IgD-negative memory B cell (primary cell): Measurements from ENCODE around the gene OGFOD3. TPM values are rescaled to one million over a fixed set of nuclear protein-coding genes. Genes with fewer than 3 reads are reported as not detected.
"Not testable (repeated sequence)": the region's sequence is repeated elsewhere in the genome, so short reads cannot be mapped to it uniquely, and the experiment has no call there.

ENCODE experiments used
- H3K27ac Mint-ChIP-seq, 3 donors: one replicate each; pipeline ENCODE4 v1.8.0; 2020 to 2022; ENCODE audit warnings: mild to moderate bottlenecking in 3 of 3, mixed read lengths in 3 of 3, moderate library complexity in 1 of 3
- H3K27me3 Mint-ChIP-seq: one replicate; pipeline ENCODE4 v1.8.0; 2021; ENCODE audit warnings: mixed read lengths
- H3K36me3 Mint-ChIP-seq: one replicate; pipeline ENCODE4 v1.8.0; 2020; ENCODE audit warnings: mild to moderate bottlenecking, mixed read lengths
- H3K4me1 Mint-ChIP-seq, 3 donors: one replicate each; pipeline ENCODE4 v1.8.0; 2020 to 2022; ENCODE audit warnings: mixed read lengths in 3 of 3, mild to moderate bottlenecking in 1 of 3
- H3K4me3 Mint-ChIP-seq, 4 donors: one replicate each; pipeline ENCODE4 v1.8.0; 2020 to 2022; ENCODE audit warnings: mild to moderate bottlenecking in 4 of 4, mixed read lengths in 4 of 4, moderate library complexity in 3 of 4
- H3K9me3 Mint-ChIP-seq, 3 donors: one replicate each; pipeline ENCODE4 v1.8.0; 2020 to 2021; ENCODE audit warnings: mixed read lengths in 3 of 3, mild to moderate bottlenecking in 1 of 3
- polyA plus RNA-seq: library from polyadenylated mRNA; unstranded; fragments of 300-500 nt; fragmentation: Illumina TruSeq; gene quantifications from one replicate; pipeline ENCODE4 v1.2.3, GENCODE V29; 2021

OGFOD3 gene
- polyA plus RNA-seq, 1 donor from 2014 or later, result 33.2 TPM

- not testable (repeated sequence) for H3K36me3 Mint-ChIP-seq, H3K4me1 Mint-ChIP-seq, H3K4me3 Mint-ChIP-seq, H3K27ac Mint-ChIP-seq, H3K9me3 Mint-ChIP-seq
- peaks cover 23% of the 10 kb centered on the region for H3K27me3 Mint-ChIP-seq
Observed at GRCh38 chr17:82347994-82348393, 70.4 kb downstream of the OGFOD3 start.

- Mint-ChIP-seq H3K4me3 (no peak overlapping the region), H3K36me3 (no peaks in the 10 kb centered on the region), H3K27me3 (peaks cover 21% of the 10 kb centered on the region), H3K27ac (no peak overlapping the region), H3K9me3 (peaks cover 0 to 2% (median 0%) of the 10 kb centered on the region in 3 donors), H3K4me1 (peaks cover 1 to 4% (median 2%) of the 10 kb centered on the region in 3 donors)
Observed at GRCh38 chr17:82346342-82347300, 71.8 kb downstream of the OGFOD3 start.

- Mint-ChIP-seq H3K36me3 (no peaks in the 10 kb centered on the region), H3K27ac (no peak overlapping the region), H3K4me3 (no peak overlapping the region), H3K27me3 (peaks cover 12% of the 10 kb centered on the region), H3K4me1 (peaks cover 0 to 4% (median 2%) of the 10 kb centered on the region in 3 donors), H3K9me3 (peaks cover 0 to 3% (median 2%) of the 10 kb centered on the region in 3 donors)
Observed at GRCh38 chr17:82345151-82345976, 73.0 kb downstream of the OGFOD3 start.

- H3K27me3 Mint-ChIP-seq, result peaks cover 10% of the 10 kb centered on the region
- no peak overlapping the region for H3K27ac Mint-ChIP-seq
- no peaks in the 10 kb centered on the region for H3K36me3 Mint-ChIP-seq
- H3K4me3 Mint-ChIP-seq, result no peak overlapping the region
- H3K9me3 Mint-ChIP-seq, result peaks cover 0 to 3% (median 2%) of the 10 kb centered on the region in 3 donors
- peaks cover 0 to 4% (median 2%) of the 10 kb centered on the region in 3 donors for H3K4me1 Mint-ChIP-seq
Observed at GRCh38 chr17:82344175-82344907, 74.0 kb downstream of the OGFOD3 start.

GRCh38 chr17:82343560-82343959 is 74.8 kb downstream of the OGFOD3 start:
- Mint-ChIP-seq H3K27ac (no peak overlapping the region), H3K9me3 (peaks cover 0 to 3% (median 2%) of the 10 kb centered on the region in 3 donors)

GRCh38 chr17:82342361-82343079 is 75.9 kb downstream of the OGFOD3 start:
- no peak overlapping the region for H3K27ac Mint-ChIP-seq
- H3K4me1 Mint-ChIP-seq, result peaks cover 0 to 9% (median 2%) of the 10 kb centered on the region in 3 donors
- no peaks in the 10 kb centered on the region for H3K36me3 Mint-ChIP-seq
- peaks cover 8% of the 10 kb centered on the region for H3K27me3 Mint-ChIP-seq
- H3K9me3 Mint-ChIP-seq, result peaks cover 0 to 3% (median 2%) of the 10 kb centered on the region in 3 donors
- no peak overlapping the region for H3K4me3 Mint-ChIP-seq

More at GRCh38 chr17:82343560-82343959, 74.8 kb downstream of the OGFOD3 start:
- H3K36me3 Mint-ChIP-seq, result no peaks in the 10 kb centered on the region
- peaks cover 0 to 7% (median 2%) of the 10 kb centered on the region in 3 donors for H3K4me1 Mint-ChIP-seq
- H3K27me3 Mint-ChIP-seq, result peaks cover 8% of the 10 kb centered on the region
- H3K4me3 Mint-ChIP-seq, result no peak overlapping the region

- peaks cover 4% of the 10 kb centered on the region for H3K27me3 Mint-ChIP-seq
- peaks cover 5 to 17% (median 7%) of the 10 kb centered on the region in 3 donors for H3K4me1 Mint-ChIP-seq
- no peak overlapping the region for H3K27ac Mint-ChIP-seq
- H3K9me3 Mint-ChIP-seq, result peaks cover 0 to 3% (median 0%) of the 10 kb centered on the region in 3 donors
- no peak overlapping the region for H3K4me3 Mint-ChIP-seq
- H3K36me3 Mint-ChIP-seq, result no peaks in the 10 kb centered on the region
Observed at GRCh38 chr17:82339634-82340580, 78.5 kb downstream of the OGFOD3 start.

Other genes starting within 250 kb of the OGFOD3 start
- gene CCDC57, start 205.7 kb downstream of the OGFOD3 start, polyA plus RNA-seq, result 34.1 TPM
- gene SLC16A3, start 189.5 kb downstream of the OGFOD3 start, polyA plus RNA-seq, result 3.7 TPM
- 78.3 TPM for gene CSNK1D, start 144.9 kb downstream of the OGFOD3 start, polyA plus RNA-seq
- 4.4 TPM for gene CD7, start 101.0 kb downstream of the OGFOD3 start, polyA plus RNA-seq
- 0.83 TPM for gene SECTM1, start 84.8 kb downstream of the OGFOD3 start, polyA plus RNA-seq
- gene TEX19, start 59.3 kb downstream of the OGFOD3 start, polyA plus RNA-seq, result 0.36 TPM
- not detected for gene UTS2R, start 46.8 kb downstream of the OGFOD3 start, polyA plus RNA-seq
- gene HEXD, start 239 bp downstream of the OGFOD3 start, polyA plus RNA-seq, result 23.2 TPM
- 266 TPM for gene CYBC1, start 32.2 kb upstream of the OGFOD3 start, polyA plus RNA-seq
- 76.2 TPM for gene NARF, start 40.2 kb upstream of the OGFOD3 start, polyA plus RNA-seq
- gene FOXK2, start 101.1 kb upstream of the OGFOD3 start, polyA plus RNA-seq, result 5.8 TPM
- gene WDR45B, start 229.9 kb upstream of the OGFOD3 start, polyA plus RNA-seq, result 32.1 TPM